CD4-positive, alpha-beta T cell treated with Interleukin-1 beta for 1 hour (primary cell): ENCODE measurements around the gene KIF26A.

Experiments used
- DNase-seq, 2 donors: peaks; one replicate each; pipeline ENCODE4 v3.0.0-alpha.2; 2020 to 2022

The KIF26A gene

GRCh38 chr14:104211741-104212140, 73.4 kb downstream of the KIF26A start:
- DNase-seq: no peak

DNA sequence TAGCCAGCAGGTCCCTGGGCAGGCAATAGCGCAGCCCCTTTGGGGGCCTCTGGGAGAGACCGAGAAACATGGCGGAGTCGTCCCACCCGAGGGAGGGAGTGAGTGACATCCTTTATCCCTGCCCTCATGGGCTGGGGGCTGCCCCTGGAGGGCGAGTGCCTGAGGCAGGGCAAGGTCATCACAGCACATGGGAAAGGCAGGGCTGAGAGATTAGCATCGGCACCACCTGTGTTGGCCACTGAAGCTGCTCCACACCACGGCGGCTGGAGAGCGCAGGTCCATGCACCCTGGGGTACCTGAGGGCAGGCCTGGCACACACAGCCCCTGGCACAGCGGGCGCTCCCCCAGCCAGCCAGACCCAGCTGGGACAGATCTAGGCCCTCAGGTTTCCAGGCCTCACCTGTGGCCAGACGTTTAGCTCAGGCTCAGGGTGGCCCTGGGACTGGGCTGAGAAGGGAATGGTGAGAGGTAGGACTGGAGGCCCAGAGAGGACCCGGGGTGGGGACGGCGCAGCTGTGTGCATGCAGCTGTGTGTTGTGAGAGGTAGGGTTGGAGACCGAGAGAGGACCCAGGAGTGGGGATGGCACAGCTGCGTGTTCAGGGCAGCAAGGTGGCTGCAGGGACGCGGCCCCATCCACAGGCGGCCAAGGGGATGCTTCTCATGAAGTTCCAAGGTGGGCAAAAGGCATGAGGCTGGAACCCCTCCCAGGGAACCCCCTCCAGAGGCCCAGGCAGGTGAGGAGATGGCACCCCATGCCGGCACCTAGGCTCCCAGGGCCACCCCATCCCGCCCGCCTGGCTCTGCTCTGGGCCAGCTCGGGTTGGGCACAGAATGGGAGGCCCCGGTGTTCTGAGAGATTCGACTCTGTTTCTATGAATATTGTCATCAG, 74.1 kb downstream of the KIF26A start:
- DNase-seq: no peak

- DNase-seq: no peak
Measured at GRCh38 chr14:104213301-104214034, 75.1 kb downstream of the KIF26A start.

DNA sequence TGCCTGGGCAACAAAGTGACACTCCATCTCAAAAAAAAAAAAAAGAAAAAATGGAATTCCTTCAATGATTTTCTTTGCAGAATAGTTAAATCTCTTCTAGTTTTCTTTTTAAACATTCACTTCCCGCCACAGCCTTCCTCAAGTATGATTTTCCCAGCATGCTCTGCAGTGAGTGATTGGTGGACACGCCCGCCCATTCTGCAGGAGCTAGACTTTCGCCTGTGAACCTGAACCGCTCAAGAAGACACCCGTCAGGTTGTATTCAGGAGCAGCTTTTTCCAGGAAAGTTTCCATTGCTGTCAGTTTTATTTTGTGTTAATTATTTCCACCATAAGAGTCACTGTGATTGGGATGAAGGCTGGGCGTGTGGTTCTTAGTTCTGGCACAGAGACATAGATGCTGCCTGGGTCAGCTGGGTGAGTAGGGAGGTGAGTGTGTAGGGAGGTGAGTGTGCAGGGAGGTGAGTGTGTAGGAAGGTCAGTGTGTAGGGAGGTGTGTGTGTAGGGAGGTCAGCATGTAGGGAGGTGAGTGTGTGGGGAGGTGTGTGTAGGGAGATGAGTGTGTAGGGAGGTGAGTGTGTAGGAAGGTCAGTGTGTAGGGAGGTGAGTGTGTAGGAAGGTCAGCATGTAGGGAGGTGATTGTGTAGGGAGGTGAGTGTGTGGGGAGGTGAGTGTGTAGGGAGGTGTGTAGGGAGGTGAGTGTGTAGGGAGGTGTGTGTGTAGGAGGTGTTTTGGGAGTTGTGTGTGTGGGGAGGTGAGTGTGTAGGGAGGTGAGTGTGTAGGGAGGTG, 76.2 kb downstream of the KIF26A start:
- no peak for DNase-seq

DNA sequence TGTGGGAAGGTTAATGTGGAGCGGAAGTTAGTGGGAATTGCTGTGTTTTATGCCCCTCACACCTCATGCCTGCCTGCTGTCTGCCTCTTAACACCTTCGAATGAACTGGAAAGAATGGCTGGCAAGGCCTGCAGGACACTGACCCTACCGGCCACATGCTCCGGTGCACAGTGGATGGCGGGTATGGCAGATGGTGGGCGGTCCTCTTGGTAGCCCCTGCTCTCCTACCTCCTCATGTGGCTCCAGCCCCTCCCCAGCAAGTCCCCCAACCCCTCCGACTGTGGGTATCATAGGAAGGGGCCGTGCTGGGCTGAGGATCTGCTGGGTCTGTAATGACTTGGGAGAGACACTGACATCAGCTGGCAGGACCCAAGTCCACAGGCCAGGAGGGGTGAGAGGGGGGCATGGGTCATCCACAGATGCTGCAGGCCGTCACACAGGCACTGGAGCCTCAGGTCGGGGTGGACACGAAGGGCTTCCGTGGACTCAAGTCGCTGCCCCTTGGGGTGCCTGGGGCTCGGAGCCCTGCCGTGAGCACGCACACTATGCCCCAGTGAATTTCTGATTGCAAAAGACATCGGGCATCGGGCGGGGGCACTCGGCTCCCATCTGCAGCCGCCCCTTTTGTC, 77.4 kb downstream of the KIF26A start:
- no peak for DNase-seq

GRCh38 chr14:104216457-104216856, 78.1 kb downstream of the KIF26A start:
- no peak for DNase-seq

GRCh38 chr14:104217486-104218360, 79.3 kb downstream of the KIF26A start:
- DNase-seq: no peak

GRCh38 chr14:104218361-104219180, 80.2 kb downstream of the KIF26A start:
- DNase-seq: no peak

DNA sequence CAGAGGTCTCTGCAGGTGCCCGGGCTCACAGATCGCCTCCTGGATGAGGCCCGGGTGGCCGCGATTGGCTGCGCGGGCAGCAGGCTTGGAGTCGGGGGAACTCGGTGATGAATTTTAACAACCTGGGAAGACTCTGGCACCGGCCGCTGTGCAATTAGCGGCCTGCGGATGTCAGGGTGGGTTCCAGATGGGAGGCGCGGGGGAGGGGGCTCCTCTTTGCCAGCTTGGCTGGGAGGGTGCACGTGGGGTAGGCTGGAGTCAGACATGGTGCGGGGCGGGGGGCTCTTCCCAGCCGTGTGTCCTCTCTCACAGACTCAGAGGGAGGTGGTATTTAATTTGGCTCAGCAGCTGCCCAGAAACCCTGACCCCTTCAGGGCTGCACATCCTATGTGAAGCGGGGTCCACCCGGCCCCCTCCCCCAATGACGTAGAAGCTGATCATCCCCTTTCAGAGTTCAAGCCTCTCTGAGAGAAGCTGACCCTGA, 81.4 kb downstream of the KIF26A start:
- DNase-seq: no peak

DNA sequence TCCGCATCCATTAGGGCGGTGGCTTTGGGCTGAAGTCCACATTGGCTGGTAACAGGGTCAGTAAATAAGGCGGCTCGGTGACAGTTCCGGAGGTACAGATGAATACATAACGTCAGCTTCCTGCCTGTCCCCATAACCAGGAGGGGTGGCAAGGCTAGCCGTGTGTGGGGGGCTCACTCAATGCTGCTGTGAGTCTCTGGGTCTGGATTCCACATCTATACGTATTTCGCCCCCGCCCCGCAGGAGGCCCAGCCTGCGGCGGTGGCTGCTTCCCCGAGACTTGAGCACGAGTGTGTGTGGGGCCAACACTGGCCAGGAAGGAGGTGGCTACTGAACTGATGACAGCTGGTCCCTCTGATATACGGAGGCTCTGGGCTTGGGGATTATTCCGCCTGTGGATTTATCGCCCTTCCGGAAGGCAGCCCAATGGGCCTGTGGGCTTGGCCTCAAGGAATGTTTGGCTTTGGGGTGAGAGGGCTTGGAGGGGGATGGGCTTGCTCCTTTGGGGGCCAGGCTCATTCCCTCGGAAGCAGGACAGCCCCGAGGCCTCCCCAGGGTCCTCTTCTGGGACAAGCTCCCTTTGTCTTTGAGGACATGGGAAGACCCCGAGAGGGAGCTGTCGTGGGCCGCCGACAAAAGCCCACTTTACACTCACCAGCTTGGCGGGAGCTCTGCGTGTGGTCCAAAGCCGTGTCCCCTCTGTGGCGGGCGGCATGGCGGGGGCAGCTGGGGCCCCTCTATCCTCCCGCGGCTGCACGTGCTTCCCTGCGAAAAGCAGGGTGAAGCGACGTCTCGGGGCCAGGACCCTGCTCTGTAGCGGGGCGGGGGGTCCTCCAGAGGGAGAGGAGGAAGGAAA, 82.1 kb downstream of the KIF26A start:
- DNase-seq: no peak

- no peak for DNase-seq
Measured at GRCh38 chr14:104221071-104221625, 82.8 kb downstream of the KIF26A start.

- DNase-seq: no peak
Measured at GRCh38 chr14:104221636-104222369, 83.4 kb downstream of the KIF26A start.

DNA sequence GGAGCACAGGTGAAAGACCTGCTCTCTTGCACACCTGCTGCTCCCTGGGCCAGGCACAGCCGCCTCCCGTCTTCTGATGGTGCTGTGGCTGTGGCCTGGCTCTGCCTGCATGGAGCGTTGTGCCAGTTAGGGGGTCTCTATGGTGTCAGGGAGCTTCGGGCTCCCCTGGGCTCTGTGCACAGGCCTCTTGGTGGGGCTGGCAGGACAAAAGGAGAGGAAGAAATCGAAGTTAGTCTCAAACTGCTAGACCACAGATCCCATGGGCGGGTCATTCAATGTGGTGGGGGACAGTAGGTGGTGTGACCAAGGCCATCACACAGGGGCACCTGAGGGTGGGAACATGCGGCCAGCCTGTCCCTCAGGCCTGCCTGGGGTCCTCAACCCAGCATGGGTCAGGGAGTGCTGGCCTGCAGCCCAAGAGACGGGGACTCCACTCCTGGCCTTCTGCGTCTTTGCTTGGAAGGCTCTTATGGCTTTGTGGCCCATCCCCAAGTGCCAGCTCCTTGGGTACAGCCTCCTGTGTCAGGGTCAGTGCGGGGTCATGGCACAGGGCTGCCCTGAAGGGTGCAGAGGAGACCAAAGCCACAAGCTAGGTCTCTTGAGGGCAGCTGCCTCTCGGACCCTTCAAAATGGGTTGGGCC, 84.1 kb downstream of the KIF26A start:
- DNase-seq: no peak

GRCh38 chr14:104223101-104224041, 85.0 kb downstream of the KIF26A start:
- no peak for DNase-seq

- no peak for DNase-seq
Measured at GRCh38 chr14:104224131-104224505, 85.7 kb downstream of the KIF26A start.

DNA sequence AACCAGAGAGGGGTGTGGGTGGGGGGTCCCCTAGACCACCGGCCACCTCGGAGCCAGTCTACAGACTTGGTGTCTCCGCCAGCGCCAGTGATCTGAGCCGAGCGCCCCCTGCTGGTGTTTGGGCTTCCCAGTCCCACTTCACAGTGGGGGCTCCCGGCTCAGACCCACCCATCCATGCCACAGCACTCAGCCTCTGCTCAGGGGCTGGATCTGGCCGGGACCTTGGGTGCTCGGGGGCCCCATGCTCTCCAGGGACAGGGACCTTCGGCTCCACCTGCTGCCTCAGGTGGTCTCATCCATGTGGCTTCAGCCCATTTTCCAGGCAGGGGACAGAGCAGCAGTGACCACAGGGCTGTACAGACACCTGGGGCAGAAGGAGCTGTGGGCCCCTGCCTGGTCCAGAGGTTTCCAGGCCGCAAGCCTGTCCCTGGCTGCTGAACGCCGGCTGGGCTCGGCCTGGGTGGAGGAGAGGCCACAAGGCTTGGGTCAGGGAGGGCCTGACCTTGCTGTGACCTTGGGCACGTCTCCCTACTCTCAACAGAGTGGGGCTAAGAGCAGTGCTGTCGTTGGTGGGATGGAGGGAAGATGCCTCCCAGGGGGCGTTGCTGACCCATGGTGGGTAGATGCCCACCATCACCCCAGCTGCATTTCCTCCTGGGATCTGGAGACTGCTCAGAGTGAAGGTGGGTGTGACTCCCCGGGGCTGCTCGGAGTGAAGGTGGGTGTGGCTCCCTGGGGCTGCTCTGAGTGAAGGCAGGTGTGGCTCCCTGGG, 86.3 kb downstream of the KIF26A start:
- no peak for DNase-seq
